ENCODE measurements around the gene APBA1.
"Not testable (repeated sequence)": the region's sequence is repeated elsewhere in the genome, so short reads cannot be mapped to it uniquely, and the experiment has no call there.

APBA1 gene

GRCh38 chr9:69606089-69606488 is 66.1 kb downstream of the APBA1 start:
- Histone ChIP-seq H3K36me3 (ENCODE audit: insufficient read depth, low read length) (no peaks in the 10 kb centered on the region), H3K4me3 (ENCODE audit: low read depth, low read length) (no peak overlapping the region), H3K27me3 (ENCODE audit: insufficient read depth, low read length) (no peaks in the 10 kb centered on the region), H3K4me1 (ENCODE audit: control insufficient read depth, insufficient read depth, low read length, unreplicated experiment) (no peaks in the 10 kb centered on the region), H3K79me2 (ENCODE audit: control insufficient read depth, insufficient read depth, low read length, unreplicated experiment) (no peaks in the 10 kb centered on the region), H2AFZ (ENCODE audit: low read length, unreplicated experiment) (no peak overlapping the region), H3K27ac (ENCODE audit: low read depth, low read length) (no peak overlapping the region)

- no peaks in the 10 kb centered on the region for H3K36me3 ChIP-seq (ENCODE audit: insufficient read depth, low read length)
Observed at GRCh38 chr9:69605406-69605805, 66.8 kb downstream of the APBA1 start.

GRCh38 chr9:69604568-69605219 is 67.5 kb downstream of the APBA1 start:
- no peak overlapping the region for H3K27ac ChIP-seq (ENCODE audit: low read depth, low read length)
- H3K79me2 ChIP-seq (ENCODE audit: control insufficient read depth, insufficient read depth, low read length, unreplicated experiment): no peaks in the 10 kb centered on the region
- H3K4me3 ChIP-seq (ENCODE audit: low read depth, low read length): no peak overlapping the region
- H3K36me3 ChIP-seq (ENCODE audit: insufficient read depth, low read length): no peaks in the 10 kb centered on the region
- H3K4me1 ChIP-seq (ENCODE audit: control insufficient read depth, insufficient read depth, low read length, unreplicated experiment): no peaks in the 10 kb centered on the region
- no peaks in the 10 kb centered on the region for H3K27me3 ChIP-seq (ENCODE audit: insufficient read depth, low read length)
- no peak overlapping the region for H2AFZ ChIP-seq (ENCODE audit: low read length, unreplicated experiment)

More at GRCh38 chr9:69605406-69605805, 66.8 kb downstream of the APBA1 start:
- Histone ChIP-seq H3K4me3 (ENCODE audit: low read depth, low read length) (no peak overlapping the region), H3K79me2 (ENCODE audit: control insufficient read depth, insufficient read depth, low read length, unreplicated experiment) (no peaks in the 10 kb centered on the region), H3K27me3 (ENCODE audit: insufficient read depth, low read length) (no peaks in the 10 kb centered on the region), H2AFZ (ENCODE audit: low read length, unreplicated experiment) (no peak overlapping the region), H3K27ac (ENCODE audit: low read depth, low read length) (no peak overlapping the region), H3K4me1 (ENCODE audit: control insufficient read depth, insufficient read depth, low read length, unreplicated experiment) (no peaks in the 10 kb centered on the region)

DNA sequence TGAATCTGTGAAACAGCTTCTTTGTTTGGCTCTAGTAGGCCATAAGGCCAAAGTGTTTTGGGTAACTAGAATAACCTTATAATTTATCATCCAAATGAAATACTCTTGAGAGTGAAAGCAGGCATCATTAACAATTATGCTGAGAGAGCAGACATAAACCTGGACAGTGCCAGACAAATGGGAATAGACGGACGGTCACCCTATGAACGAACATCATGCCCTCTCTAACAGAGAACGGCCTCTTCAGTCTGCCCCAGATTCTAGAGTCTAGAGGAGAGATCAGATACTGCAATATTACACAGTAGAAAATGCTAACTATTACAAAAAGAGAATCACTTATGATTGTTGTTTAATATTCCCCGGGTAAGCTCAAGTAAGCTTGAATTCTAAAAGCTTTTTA is 68.5 kb downstream of the APBA1 start:
- H2AFZ ChIP-seq (ENCODE audit: low read length, unreplicated experiment): no peak overlapping the region
- no peaks in the 10 kb centered on the region for H3K4me1 ChIP-seq (ENCODE audit: control insufficient read depth, insufficient read depth, low read length, unreplicated experiment)
- H3K36me3 ChIP-seq (ENCODE audit: insufficient read depth, low read length): no peaks in the 10 kb centered on the region
- no peak overlapping the region for H3K4me3 ChIP-seq (ENCODE audit: low read depth, low read length)
- H3K27me3 ChIP-seq (ENCODE audit: insufficient read depth, low read length): no peaks in the 10 kb centered on the region
- no peak overlapping the region for H3K27ac ChIP-seq (ENCODE audit: low read depth, low read length)
- no peaks in the 10 kb centered on the region for H3K79me2 ChIP-seq (ENCODE audit: control insufficient read depth, insufficient read depth, low read length, unreplicated experiment)

- Histone ChIP-seq H3K27ac (ENCODE audit: low read depth, low read length) (no peak overlapping the region), H3K27me3 (ENCODE audit: insufficient read depth, low read length) (no peaks in the 10 kb centered on the region), H2AFZ (ENCODE audit: low read length, unreplicated experiment) (no peak overlapping the region)
Observed at GRCh38 chr9:69602773-69603172, 69.4 kb downstream of the APBA1 start.

GRCh38 chr9:69601698-69602097 is 70.5 kb downstream of the APBA1 start:
- H3K27ac ChIP-seq (ENCODE audit: low read depth, low read length): no peak overlapping the region
- peaks cover under 1% of the 10 kb centered on the region; the same call in 1 of the 2 replicates for H3K27me3 ChIP-seq (ENCODE audit: insufficient read depth, low read length)
- no peaks in the 10 kb centered on the region for H3K4me1 ChIP-seq (ENCODE audit: control insufficient read depth, insufficient read depth, low read length, unreplicated experiment)
- no peak overlapping the region for H2AFZ ChIP-seq (ENCODE audit: low read length, unreplicated experiment)
- no peaks in the 10 kb centered on the region for H3K36me3 ChIP-seq (ENCODE audit: insufficient read depth, low read length)
- H3K79me2 ChIP-seq (ENCODE audit: control insufficient read depth, insufficient read depth, low read length, unreplicated experiment): no peaks in the 10 kb centered on the region
- H3K4me3 ChIP-seq (ENCODE audit: low read depth, low read length): no peak overlapping the region

More at GRCh38 chr9:69602773-69603172, 69.4 kb downstream of the APBA1 start:
- Histone ChIP-seq H3K79me2 (ENCODE audit: control insufficient read depth, insufficient read depth, low read length, unreplicated experiment) (no peaks in the 10 kb centered on the region), H3K36me3 (ENCODE audit: insufficient read depth, low read length) (no peaks in the 10 kb centered on the region), H3K4me3 (ENCODE audit: low read depth, low read length) (no peak overlapping the region), H3K4me1 (ENCODE audit: control insufficient read depth, insufficient read depth, low read length, unreplicated experiment) (no peaks in the 10 kb centered on the region)

- H3K27me3 ChIP-seq (ENCODE audit: insufficient read depth, low read length): peaks cover 5% of the 10 kb centered on the region; the same call in 1 of the 2 replicates
- H3K4me3 ChIP-seq (ENCODE audit: low read depth, low read length): no peak overlapping the region
- no peak overlapping the region for H3K27ac ChIP-seq (ENCODE audit: low read depth, low read length)
- no peaks in the 10 kb centered on the region for H3K4me1 ChIP-seq (ENCODE audit: control insufficient read depth, insufficient read depth, low read length, unreplicated experiment)
- H2AFZ ChIP-seq (ENCODE audit: low read length, unreplicated experiment): no peak overlapping the region
- no peaks in the 10 kb centered on the region for H3K36me3 ChIP-seq (ENCODE audit: insufficient read depth, low read length)
- H3K79me2 ChIP-seq (ENCODE audit: control insufficient read depth, insufficient read depth, low read length, unreplicated experiment): no peaks in the 10 kb centered on the region
Observed at GRCh38 chr9:69600314-69601047, 71.7 kb downstream of the APBA1 start.

DNA sequence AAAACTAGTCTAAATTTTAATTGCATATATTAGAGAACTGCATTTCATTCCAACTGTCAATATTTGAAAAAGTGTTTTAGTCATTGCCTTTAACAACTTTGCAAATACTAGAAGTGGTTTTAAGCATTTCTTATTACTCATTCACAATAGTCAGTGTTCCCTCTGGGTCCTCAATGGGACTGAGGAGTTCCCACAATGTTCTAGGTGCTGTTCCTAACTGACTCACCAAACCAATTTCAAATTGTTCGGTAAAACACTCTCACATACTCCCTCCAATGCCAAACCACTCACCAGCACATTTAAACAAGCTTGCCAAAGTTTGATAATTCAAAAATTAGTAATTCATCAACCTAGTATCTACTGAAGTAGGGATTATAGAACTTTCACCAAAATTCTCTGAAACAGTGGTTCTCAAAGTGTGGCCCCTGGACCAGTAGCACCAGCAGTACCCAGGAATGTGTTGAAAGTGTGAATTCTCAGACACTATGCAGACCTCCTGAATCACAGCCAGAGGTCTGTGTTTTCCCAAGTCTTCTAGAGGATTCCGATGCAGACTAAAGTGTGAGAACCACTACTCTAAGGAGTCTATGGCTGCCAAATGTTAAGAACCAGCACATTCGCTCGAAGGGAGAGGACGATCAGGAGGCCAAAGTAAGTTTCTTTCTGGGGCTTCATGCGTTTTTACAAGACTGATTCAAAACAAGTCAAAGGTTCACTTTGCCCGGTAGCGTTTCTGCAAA is 72.8 kb downstream of the APBA1 start:
- no peak overlapping the region for H3K4me3 ChIP-seq (ENCODE audit: low read depth, low read length)
- no peaks in the 10 kb centered on the region for H3K79me2 ChIP-seq (ENCODE audit: control insufficient read depth, insufficient read depth, low read length, unreplicated experiment)
- H3K27me3 ChIP-seq (ENCODE audit: insufficient read depth, low read length): peaks cover 5% of the 10 kb centered on the region; the same call in 1 of the 2 replicates
- no peak overlapping the region for H2AFZ ChIP-seq (ENCODE audit: low read length, unreplicated experiment)
- no peaks in the 10 kb centered on the region for H3K36me3 ChIP-seq (ENCODE audit: insufficient read depth, low read length)
- no peaks in the 10 kb centered on the region for H3K4me1 ChIP-seq (ENCODE audit: control insufficient read depth, insufficient read depth, low read length, unreplicated experiment)
- H3K27ac ChIP-seq (ENCODE audit: low read depth, low read length): no peak overlapping the region

- H3K4me1 ChIP-seq (ENCODE audit: control insufficient read depth, insufficient read depth, low read length, unreplicated experiment); H3K36me3 ChIP-seq (ENCODE audit: insufficient read depth, low read length); H3K79me2 ChIP-seq (ENCODE audit: control insufficient read depth, insufficient read depth, low read length, unreplicated experiment); H2AFZ ChIP-seq (ENCODE audit: low read length, unreplicated experiment); H3K27ac ChIP-seq (ENCODE audit: low read depth, low read length); H3K4me3 ChIP-seq (ENCODE audit: low read depth, low read length): not testable (repeated sequence)
- H3K27me3 ChIP-seq (ENCODE audit: insufficient read depth, low read length): peaks cover 16% of the 10 kb centered on the region
Observed at GRCh38 chr9:69596906-69597305, 75.3 kb downstream of the APBA1 start.

- Histone ChIP-seq H3K4me1 (ENCODE audit: control insufficient read depth, insufficient read depth, low read length, unreplicated experiment) (no peaks in the 10 kb centered on the region), H3K36me3 (ENCODE audit: insufficient read depth, low read length) (no peaks in the 10 kb centered on the region), H2AFZ (ENCODE audit: low read length, unreplicated experiment) (no peak overlapping the region), H3K4me3 (ENCODE audit: low read depth, low read length) (no peak overlapping the region), H3K27ac (ENCODE audit: low read depth, low read length) (no peak overlapping the region), H3K79me2 (ENCODE audit: control insufficient read depth, insufficient read depth, low read length, unreplicated experiment) (no peaks in the 10 kb centered on the region), H3K27me3 (ENCODE audit: insufficient read depth, low read length) (peaks cover 16% of the 10 kb centered on the region)
Observed at GRCh38 chr9:69594180-69594579, 78.0 kb downstream of the APBA1 start.
